Pulmonary artery endothelial cell (primary cell): ENCODE data around the gene MCF2L. TPM values are rescaled to one million over a fixed set of nuclear protein-coding genes. Genes with fewer than 3 reads are reported as not detected.

Experiments used
- DNase-seq: peaks from one replicate; pipeline ENCODE4 v3.0.0-alpha.2; 2011; ENCODE audit warnings: low read depth, low spot score
- total RNA-seq: library from RNA; depleted of rRNA; stranded (reverse); fragments of >200 nt; gene quantifications from 2 replicates; pipeline ENCODE4 v1.2.3, GENCODE V29; 2014

Gene MCF2L
- total RNA-seq, 1 donor from 2014 or later = under 0.01 TPM

- no peak for DNase-seq
Observed at GRCh38 chr13:112947796-112948195, 21.2 kb upstream of the MCF2L start.

GRCh38 chr13:112951674-112952371 lies 17.2 kb upstream of the MCF2L start:
- no peak for DNase-seq

- no peak for DNase-seq
Observed at GRCh38 chr13:112952759-112953551, 16.1 kb upstream of the MCF2L start.

GRCh38 chr13:112953591-112954487 lies 15.2 kb upstream of the MCF2L start:
- no peak for DNase-seq

- no peak for DNase-seq
Observed at GRCh38 chr13:112954488-112955270, 14.3 kb upstream of the MCF2L start.

- no peak for DNase-seq
Observed at GRCh38 chr13:112955271-112955937, 13.6 kb upstream of the MCF2L start.

- DNase-seq = no peak
Observed at GRCh38 chr13:112955956-112956355, 13.1 kb upstream of the MCF2L start.

- no peak for DNase-seq
Observed at GRCh38 chr13:112956571-112957294, 12.3 kb upstream of the MCF2L start.

GRCh38 chr13:112957295-112957677 lies 11.7 kb upstream of the MCF2L start:
- DNase-seq = no peak

- no peak for DNase-seq
Observed at GRCh38 chr13:112958127-112958989, 10.7 kb upstream of the MCF2L start.

GRCh38 chr13:112959206-112959605 lies 9.8 kb upstream of the MCF2L start:
- no peak for DNase-seq

- no peak for DNase-seq
Observed at GRCh38 chr13:112959701-112960542, 9.1 kb upstream of the MCF2L start.

GRCh38 chr13:112960706-112961105 lies 8.3 kb upstream of the MCF2L start:
- no peak for DNase-seq

- no peak for DNase-seq
Observed at GRCh38 chr13:112961457-112962369, 7.3 kb upstream of the MCF2L start.

GRCh38 chr13:112962396-112962795 lies 6.6 kb upstream of the MCF2L start:
- DNase-seq = no peak

GRCh38 chr13:112962911-112963625 lies 5.9 kb upstream of the MCF2L start:
- DNase-seq = no peak
